Umbilical cord (tissue), 1 donor: Measurements from ENCODE around the gene DNAJB5. TPM values are rescaled to one million over a fixed set of nuclear protein-coding genes. Genes with fewer than 3 reads are reported as not detected.

ENCODE experiments used
- total RNA-seq: library from RNA; depleted of rRNA; stranded (reverse); fragments of >200 nt; gene quantifications from one replicate; pipeline ENCODE4 v1.2.3, GENCODE V29; 2014; ENCODE audit warnings: low replicate concordance; ENCODE audit not compliant: insufficient read depth

Gene DNAJB5
- total RNA-seq, 1 donor from 2014 or later: 28.6 TPM

Other genes starting within 250 kb of the DNAJB5 start
- gene PHF24, start 31.5 kb upstream of the DNAJB5 start, total RNA-seq: 1.9 TPM
- gene VCP, start 82.9 kb downstream of the DNAJB5 start, total RNA-seq: 187 TPM
- 24.8 TPM for gene FANCG, start 90.2 kb downstream of the DNAJB5 start, total RNA-seq
- gene PIGO, start 106.8 kb downstream of the DNAJB5 start, total RNA-seq: 3.9 TPM
- 49.1 TPM for gene STOML2, start 113.4 kb downstream of the DNAJB5 start, total RNA-seq
- 10.8 TPM for gene ATOSB, start 126.1 kb downstream of the DNAJB5 start, total RNA-seq
- 12.0 TPM for gene UNC13B, start 172.3 kb downstream of the DNAJB5 start, total RNA-seq